CD14-positive monocyte (primary cell): ENCODE results near the gene TMEM181. TPM values are rescaled to one million over a fixed set of nuclear protein-coding genes. Genes with fewer than 3 reads are reported as not detected.
A peak's percentile ranks its signal among the peaks of the same experiment; 100 is the strongest.

ENCODE experiments used
- DNase-seq, 3 donors: peaks; one replicate each; pipeline ENCODE4 v3.0.0-alpha.2; 2011 to 2022
- H2AFZ ChIP-seq: 2 replicates; pipeline ENCODE4 v1.6.0; 2012; ENCODE audit warnings: mild to moderate bottlenecking, low read depth, low read length, inconsistent platforms; ENCODE audit not compliant: insufficient read depth, poor library complexity, severe bottlenecking
- H3K27ac ChIP-seq, 2 donors: 1 replicate in 1 of 2; 2 replicates in 1 of 2; pipeline ENCODE4 v1.5.1; 2012 to 2013; ENCODE audit warnings: low read length in 2 of 2, control low read depth in 1 of 2, inconsistent platforms in 1 of 2, low read depth in 1 of 2, mild to moderate bottlenecking in 1 of 2
- H3K27me3 ChIP-seq, 2 donors: one replicate each; pipeline versions ENCODE4 v1.6.0 to v1.6.1; 2011 to 2013; ENCODE audit warnings: low read length in 2 of 2; ENCODE audit not compliant: control insufficient read depth in 2 of 2, insufficient read depth in 2 of 2
- H3K36me3 ChIP-seq, 2 donors: replicated peaks in 1 of 2; 1 replicate in 1 of 2; 2 replicates in 1 of 2; pipeline versions ENCODE4 v1.5.1 to v1.6.1; 2012 to 2013; ENCODE audit warnings: low read length in 2 of 2, control low read depth in 1 of 2, inconsistent platforms in 1 of 2, mild to moderate bottlenecking in 1 of 2; ENCODE audit not compliant: insufficient read depth in 2 of 2, control insufficient read depth in 1 of 2
- H3K4me1 ChIP-seq, 2 donors: 1 replicate in 1 of 2; 2 replicates in 1 of 2; pipeline versions ENCODE4 v1.5.1 to v1.6.1; 2012 to 2013; ENCODE audit warnings: low read length in 2 of 2, control low read depth in 1 of 2, inconsistent platforms in 1 of 2, mild to moderate bottlenecking in 1 of 2, moderate library complexity in 1 of 2; ENCODE audit not compliant: insufficient read depth in 2 of 2, control insufficient read depth in 1 of 2
- H3K4me2 ChIP-seq: replicated peaks from 2 replicates; pipeline ENCODE3; 2012; ENCODE audit warnings: low read length, moderate library complexity, mild to moderate bottlenecking; ENCODE audit not compliant: poor library complexity, severe bottlenecking; ENCODE audit errors: extremely low read depth
- H3K4me3 ChIP-seq, 3 experiments: fragments of 200-600 bp in 1 of 3; sonication (generic) in 1 of 3; replicated peaks in 1 of 3; 1 replicate in 2 of 3; 2 replicates in 1 of 3; pipeline ENCODE4 v1.5.1; 2011 to 2013; ENCODE audit warnings: low read length in 3 of 3, mild to moderate bottlenecking in 3 of 3, control low read depth in 2 of 3, low read depth in 2 of 3, inconsistent platforms in 1 of 3, moderate library complexity in 1 of 3
- H3K79me2 ChIP-seq: 2 replicates; pipeline ENCODE4 v1.6.0; 2012; ENCODE audit warnings: mild to moderate bottlenecking, control low read depth, inconsistent platforms, low read length, moderate library complexity; ENCODE audit not compliant: insufficient read depth
- H3K9ac ChIP-seq: 2 replicates; pipeline ENCODE4 v1.6.0; 2017; ENCODE audit warnings: low read length, mild to moderate bottlenecking; ENCODE audit not compliant: insufficient read depth, poor library complexity, severe bottlenecking
- H3K9me3 ChIP-seq, 2 donors: replicated peaks in 1 of 2; 1 replicate in 1 of 2; 2 replicates in 1 of 2; pipeline versions ENCODE4 v1.5.1 to v1.6.1; 2012 to 2013; ENCODE audit warnings: low read length in 2 of 2, control low read depth in 1 of 2; ENCODE audit not compliant: control insufficient read depth in 1 of 2, insufficient read depth in 1 of 2
- H4K20me1 ChIP-seq: 2 replicates; pipeline ENCODE4 v1.6.0; 2012; ENCODE audit warnings: mild to moderate bottlenecking, low read length, control low read depth, moderate library complexity; ENCODE audit not compliant: insufficient read depth
- H3K27ac Mint-ChIP-seq, 7 donors: one replicate each; pipeline ENCODE4 v1.8.0; 2020; ENCODE audit warnings: mild to moderate bottlenecking in 7 of 7, mixed read lengths in 7 of 7, moderate library complexity in 6 of 7, inconsistent platforms in 2 of 7
- H3K27me3 Mint-ChIP-seq, 3 donors: one replicate each; pipeline ENCODE4 v1.8.0; 2021 to 2022; ENCODE audit warnings: low read depth in 3 of 3, mild to moderate bottlenecking in 3 of 3, mixed read lengths in 3 of 3, moderate library complexity in 3 of 3, inconsistent platforms in 1 of 3
- H3K36me3 Mint-ChIP-seq, 2 donors: one replicate each; pipeline ENCODE4 v1.8.0; 2020; ENCODE audit warnings: mixed read lengths in 2 of 2, inconsistent platforms in 1 of 2, mild to moderate bottlenecking in 1 of 2
- H3K4me1 Mint-ChIP-seq: one replicate; pipeline ENCODE4 v1.8.0; 2020; ENCODE audit warnings: mild to moderate bottlenecking, mixed read lengths
- H3K4me3 Mint-ChIP-seq, 2 donors: one replicate each; pipeline ENCODE4 v1.8.0; 2020; ENCODE audit warnings: mild to moderate bottlenecking in 2 of 2, mixed read lengths in 2 of 2, moderate library complexity in 1 of 2
- H3K9me3 Mint-ChIP-seq, 7 donors: one replicate each; pipeline ENCODE4 v1.8.0; 2020 to 2022; ENCODE audit warnings: mixed read lengths in 7 of 7, mild to moderate bottlenecking in 6 of 7, moderate library complexity in 6 of 7, inconsistent platforms in 2 of 7
- CTCF ChIP-seq: fragments of 200-600 bp; IDR thresholded peaks from one replicate; pipeline ENCODE4 v1.8.0; 2022; ENCODE audit warnings: antibody characterized with exemption, mild to moderate bottlenecking
- WGBS: methylation state at CpG from one replicate; pipeline ENCODE4 v1.1.5; 2013; ENCODE audit warnings: missing lambda C conversion rate; ENCODE audit not compliant: insufficient coverage; 5-methylcytosine and 5-hydroxymethylcytosine counted together
- intact Hi-C, 2 donors: fragments of 100-400 bp; cut with micrococcal nuclease; formaldehyde crosslinking; loops; one replicate each; pipeline versions ENCODE4 v1.15.0 to v1.15.1; 2023
- polyA plus RNA-seq, 3 donors: library from polyadenylated mRNA; depleted of rRNA in 1 of 3; unstranded in 2 of 3; stranded (reverse) in 1 of 3; fragments of 300-500 nt in 2 of 3; fragments of >200 nt in 1 of 3; fragmentation: Illumina TruSeq in 2 of 3; gene quantifications; 1 replicate in 2 of 3; 2 replicates in 1 of 3; pipeline ENCODE4 v1.2.3, GENCODE V29; 2012 to 2021

The TMEM181 gene
- polyA plus RNA-seq, 3 donors, result 2.4 to 6.8 (median 2.6) TPM

GRCh38 chr6:158538741-158539140 is 21.1 kb upstream of the TMEM181 start:
- Mint-ChIP-seq H3K36me3 (no peaks in the 10 kb centered on the region), H3K4me1 (no peaks in the 10 kb centered on the region), H3K9me3 (peaks cover 0 to 19% (median 6%) of the 10 kb centered on the region in 7 donors), H3K4me3 (peak overlapping the region in 1 of 2 donors; percentile 79), H3K27me3 (peaks cover 52 to 75% (median 59%) of the 10 kb centered on the region in 3 donors), H3K27ac (no peak overlapping the region)
- Histone ChIP-seq H3K4me2 (no peak overlapping the region), H4K20me1 (no peaks in the 10 kb centered on the region), H3K4me3 (no peak overlapping the region), H3K4me1 (peaks cover 5 to 13% of the 10 kb centered on the region in 2 donors), H3K9me3 (peaks cover 0 to 11% of the 10 kb centered on the region in 2 donors), H2AFZ (no peak overlapping the region), H3K36me3 (no peaks in the 10 kb centered on the region), H3K79me2 (no peaks in the 10 kb centered on the region), H3K27me3 (peaks cover 40 to 50% of the 10 kb centered on the region in 2 donors), H3K27ac (no peak overlapping the region), H3K9ac (no peak overlapping the region)
- intact Hi-C loops, result no loop called here
- WGBS, result 55% methylated on average over 2 of the region's 2 CpGs
- no peak for DNase-seq
- TF ChIP-seq CTCF, result no peak

- Histone ChIP-seq H3K9me3 (peaks cover 0 to 11% of the 10 kb centered on the region in 2 donors), H3K9ac (no peak overlapping the region), H3K79me2 (no peaks in the 10 kb centered on the region), H3K4me1 (peaks cover 5 to 13% of the 10 kb centered on the region in 2 donors), H4K20me1 (no peaks in the 10 kb centered on the region), H3K27me3 (peaks cover 40 to 50% of the 10 kb centered on the region in 2 donors), H3K4me3 (no peak overlapping the region), H3K27ac (no peak overlapping the region), H2AFZ (no peak overlapping the region), H3K36me3 (no peaks in the 10 kb centered on the region), H3K4me2 (no peak overlapping the region)
- 83% methylated on average over 3 of the region's 7 CpGs for WGBS
- Mint-ChIP-seq H3K4me1 (no peaks in the 10 kb centered on the region), H3K4me3 (peak overlapping the region in 1 of 2 donors; percentile 75), H3K27ac (no peak overlapping the region), H3K36me3 (no peaks in the 10 kb centered on the region), H3K27me3 (peaks cover 48 to 73% (median 57%) of the 10 kb centered on the region in 3 donors), H3K9me3 (peaks cover 0 to 19% (median 6%) of the 10 kb centered on the region in 7 donors)
- DNase-seq, result no peak
- intact Hi-C loops, result no loop called here
- TF ChIP-seq CTCF, result no peak
Measured at GRCh38 chr6:158539413-158539812, 20.5 kb upstream of the TMEM181 start.
